PC-9 (cell line): ENCODE results near the gene SORCS2. TPM values are rescaled to one million over a fixed set of nuclear protein-coding genes. Genes with fewer than 3 reads are reported as not detected.

Experiments used
- BruUV-seq: library from RNA; stranded (reverse); fragments of 400-500 nt; replicated peaks from 2 replicates; lab custom pipeline; 2021; lab: Mats Ljungman, UMichigan
- CTCF ChIA-PET: fragments of 300-600 bp; sonication (Branson Sonifier 250); formaldehyde crosslinking; loops from one replicate; lab custom pipeline; 2022; ENCODE audit warnings: antibody characterized with exemption; lab: Charles Lee
- POLR2A ChIA-PET: fragments of 300-600 bp; sonication (Branson Sonifier 250); formaldehyde crosslinking; loops from one replicate; lab custom pipeline; 2022; ENCODE audit warnings: antibody characterized with exemption; ENCODE audit not compliant: unreplicated experiment; lab: Charles Lee
- DNase-seq, 2 experiments: peaks; one replicate each; pipeline versions ENCODE4 v3.0.0 to v3.0.0-alpha.2; 2015 to 2022; ENCODE audit warnings: mixed read lengths in 1 of 2
- H2AFZ ChIP-seq: fragments of 200-600 bp; sonication (generic); 2 replicates; pipeline ENCODE4 v1.8.1; 2017; ENCODE audit warnings: antibody characterized with exemption
- H3F3A ChIP-seq: fragments of 200-600 bp; sonication (generic); 2 replicates; pipeline ENCODE4 v1.8.1; 2017; ENCODE audit warnings: antibody characterized with exemption, mild to moderate bottlenecking, low read depth; ENCODE audit not compliant: insufficient read depth
- H3K27ac ChIP-seq: fragments of 200-600 bp; sonication (generic); 2 replicates; pipeline ENCODE4 v1.6.1; 2016; ENCODE audit warnings: mixed run types
- H3K27me3 ChIP-seq: fragments of 200-600 bp; sonication (generic); 2 replicates; pipeline ENCODE4 v1.6.1; 2016; ENCODE audit warnings: low read depth, mixed run types; ENCODE audit not compliant: insufficient read depth
- H3K36me3 ChIP-seq: fragments of 200-600 bp; sonication (generic); 2 replicates; pipeline ENCODE4 v1.6.1; 2016; ENCODE audit warnings: low read depth, mixed run types
- H3K4me1 ChIP-seq: fragments of 200-600 bp; sonication (generic); replicated peaks from 2 replicates; pipeline ENCODE4 v1.6.1; 2016; ENCODE audit warnings: mixed run types; ENCODE audit not compliant: insufficient read depth
- H3K4me2 ChIP-seq: fragments of 200-600 bp; sonication (generic); 2 replicates; pipeline ENCODE4 v1.6.1; 2017; ENCODE audit warnings: mixed run types
- H3K4me3 ChIP-seq: fragments of 200-600 bp; sonication (generic); 2 replicates; pipeline ENCODE4 v1.6.1; 2016; ENCODE audit warnings: mixed run types
- H3K79me2 ChIP-seq: fragments of 200-600 bp; sonication (generic); 2 replicates; pipeline ENCODE4 v1.6.1; 2017; ENCODE audit warnings: low read depth, mixed run types
- H3K9me2 ChIP-seq: fragments of 200-600 bp; sonication (generic); 2 replicates; pipeline ENCODE4 v1.8.1; 2017; ENCODE audit warnings: mild to moderate bottlenecking; ENCODE audit not compliant: insufficient read depth
- H3K9me3 ChIP-seq: fragments of 200-600 bp; sonication (generic); 2 replicates; pipeline ENCODE4 v1.8.1; 2016; ENCODE audit warnings: low read depth; ENCODE audit not compliant: insufficient read depth
- H4K20me1 ChIP-seq: fragments of 200-600 bp; sonication (generic); 2 replicates; pipeline ENCODE4 v1.8.1; 2017; ENCODE audit not compliant: insufficient read depth
- CTCF ChIP-seq: fragments of 200-600 bp; sonication (generic); conservative IDR thresholded peaks from 2 replicates; pipeline ENCODE4 v1.6.1; 2017; ENCODE audit warnings: mixed run types, antibody characterized with exemption, mild to moderate bottlenecking, moderate library complexity
- EZH2 ChIP-seq: fragments of 200-600 bp; sonication (generic); IDR thresholded peaks from 2 replicates; pipeline ENCODE4 v1.8.0; 2017; ENCODE audit warnings: antibody characterized with exemption, low read depth
- intact Hi-C: fragments of 100-400 bp; cut with micrococcal nuclease; formaldehyde crosslinking; loops from one replicate; pipeline ENCODE4 v1.10.0; 2022; ENCODE audit not compliant: unreplicated experiment
- total RNA-seq: library from RNA; stranded (reverse); gene quantifications from 2 replicates; pipeline ENCODE4 v1.2.3, GENCODE V29; 2021

The SORCS2 gene
- total RNA-seq, 1 experiment from 2014 or later: 25.8 TPM

DNA sequence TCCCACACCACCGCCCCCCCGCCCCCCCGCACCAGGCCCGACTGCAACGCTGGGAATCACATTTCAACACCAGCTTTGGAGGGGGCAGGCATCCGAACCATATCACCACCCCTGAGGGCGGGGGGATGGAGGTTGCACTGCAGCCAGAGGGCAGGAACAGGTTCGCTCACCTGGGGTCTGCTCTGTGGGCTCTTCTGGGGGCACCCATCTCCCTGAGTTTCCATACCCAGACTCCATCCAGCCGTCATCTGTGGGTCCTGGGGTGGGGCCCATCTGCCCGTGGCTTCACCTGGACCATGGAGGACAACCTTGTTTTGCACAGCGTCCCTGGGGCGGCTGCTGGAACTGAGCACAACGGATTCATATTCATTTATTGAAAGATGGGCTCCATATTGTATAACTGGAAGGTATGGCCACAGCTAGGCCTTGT lies 235.5 kb downstream of the SORCS2 start:
- no peak for TF ChIP-seq EZH2
- no peak for TF ChIP-seq CTCF
- Histone ChIP-seq H3K9me3 (no peaks in the 10 kb centered on the region), H3K9me2 (no peaks in the 10 kb centered on the region), H3F3A (peaks cover 7% of the 10 kb centered on the region; the same call in 1 of the 2 replicates), H3K27ac (no peak overlapping the region), H3K79me2 (no peaks in the 10 kb centered on the region), H4K20me1 (peaks cover 2% of the 10 kb centered on the region; the same call in 1 of the 2 replicates), H3K27me3 (no peaks in the 10 kb centered on the region), H3K4me1 (peaks cover 18% of the 10 kb centered on the region), H2AFZ (no peak overlapping the region), H3K4me2 (no peak overlapping the region), H3K36me3 (no peaks in the 10 kb centered on the region), H3K4me3 (no peak overlapping the region)
- DNase-seq: no peak
- ChIA-PET CTCF (no interaction called here), POLR2A (no interaction called here)
- no TSS peak for BruUV-seq
- intact Hi-C loops: no loop called here

- no peak for TF ChIP-seq CTCF
- no peak for TF ChIP-seq EZH2
- Histone ChIP-seq H3K79me2 (no peaks in the 10 kb centered on the region), H3K4me3 (no peak overlapping the region), H3K27me3 (no peaks in the 10 kb centered on the region), H3K4me1 (peaks cover 18% of the 10 kb centered on the region), H2AFZ (no peak overlapping the region), H3F3A (peaks cover 7% of the 10 kb centered on the region; the same call in 1 of the 2 replicates), H3K9me3 (no peaks in the 10 kb centered on the region), H4K20me1 (peaks cover 2% of the 10 kb centered on the region; the same call in 1 of the 2 replicates), H3K27ac (no peak overlapping the region), H3K4me2 (no peak overlapping the region), H3K9me2 (no peaks in the 10 kb centered on the region), H3K36me3 (no peaks in the 10 kb centered on the region)
- intact Hi-C loops: no loop called here
- no peak for DNase-seq
- ChIA-PET CTCF (no interaction called here), POLR2A (no interaction called here)
- no TSS peak for BruUV-seq
Measured at GRCh38 chr4:7428261-7429068, 236.1 kb downstream of the SORCS2 start.

- Histone ChIP-seq H3K27ac (no peak overlapping the region), H2AFZ (no peak overlapping the region), H4K20me1 (peaks cover 2% of the 10 kb centered on the region; the same call in 1 of the 2 replicates), H3K9me2 (no peaks in the 10 kb centered on the region), H3K36me3 (no peaks in the 10 kb centered on the region), H3K27me3 (no peaks in the 10 kb centered on the region), H3K79me2 (no peaks in the 10 kb centered on the region), H3F3A (peaks cover 7% of the 10 kb centered on the region; the same call in 1 of the 2 replicates), H3K4me1 (peaks cover 18% of the 10 kb centered on the region), H3K9me3 (no peaks in the 10 kb centered on the region), H3K4me3 (no peak overlapping the region), H3K4me2 (no peak overlapping the region)
- no TSS peak for BruUV-seq
- intact Hi-C loops: no loop called here
- ChIA-PET POLR2A (no interaction called here), CTCF (no interaction called here)
- TF ChIP-seq EZH2: no peak
- TF ChIP-seq CTCF: no peak
- DNase-seq: no peak
Measured at GRCh38 chr4:7429069-7429416, 236.7 kb downstream of the SORCS2 start.
